ENCODE measurements around the gene KRTAP2-2. TPM values are rescaled to one million over a fixed set of nuclear protein-coding genes. Genes with fewer than 3 reads are reported as not detected.

The KRTAP2-2 gene
- total RNA-seq, 1 donor from 2014 or later = not detected

GRCh38 chr17:41076788-41077187, 21.8 kb upstream of the KRTAP2-2 start:
- TF ChIP-seq CTCF (IDR thresholded peaks at IDR 0.05) = no peak
- Mint-ChIP-seq H3K27me3 (peaks cover 20% of the 10 kb centered on the region), H3K27ac (no peak overlapping the region), H3K4me3 (no peak overlapping the region), H3K4me1 (no peaks in the 10 kb centered on the region), H3K9me3 (no peaks in the 10 kb centered on the region), H3K36me3 (ENCODE audit: low read depth) (no peaks in the 10 kb centered on the region)
- DNase-seq (no peak), ATAC-seq (ENCODE audit: low read depth) (no peak)
- ChIA-PET CTCF (no interaction called here), POLR2A (no interaction called here)
- intact Hi-C loops (cut with micrococcal nuclease) = no loop called here

GRCh38 chr17:41073676-41074075, 18.6 kb upstream of the KRTAP2-2 start:
- ChIA-PET CTCF (no interaction called here), POLR2A (no interaction called here)
- Mint-ChIP-seq H3K4me1 (no peaks in the 10 kb centered on the region), H3K4me3 (no peak overlapping the region), H3K9me3 (no peaks in the 10 kb centered on the region), H3K36me3 (ENCODE audit: low read depth) (no peaks in the 10 kb centered on the region), H3K27me3 (peaks cover 15% of the 10 kb centered on the region), H3K27ac (no peak overlapping the region)
- ATAC-seq (ENCODE audit: low read depth) (no peak), DNase-seq (no peak)
- TF ChIP-seq CTCF (IDR thresholded peaks at IDR 0.05) = no peak
- intact Hi-C loops (cut with micrococcal nuclease) = no loop called here

- intact Hi-C loops (cut with micrococcal nuclease) = no loop called here
- Mint-ChIP-seq H3K27ac (no peak overlapping the region), H3K9me3 (no peaks in the 10 kb centered on the region), H3K27me3 (peaks cover 11% of the 10 kb centered on the region), H3K4me3 (no peak overlapping the region), H3K4me1 (no peaks in the 10 kb centered on the region), H3K36me3 (ENCODE audit: low read depth) (no peaks in the 10 kb centered on the region)
- POLR2A ChIA-PET = no interaction called here
- TF ChIP-seq CTCF (IDR thresholded peaks at IDR 0.05) = no peak
- ATAC-seq (ENCODE audit: low read depth) (no peak), DNase-seq (no peak)
- CTCF ChIA-PET = no interaction called here
Observed at GRCh38 chr17:41071606-41072360, 16.8 kb upstream of the KRTAP2-2 start.

- POLR2A ChIA-PET = no interaction called here
- Mint-ChIP-seq H3K27ac (no peak overlapping the region), H3K9me3 (no peaks in the 10 kb centered on the region)
Observed at GRCh38 chr17:41069031-41069430, 14.0 kb upstream of the KRTAP2-2 start.

GRCh38 chr17:41067281-41067680, 12.3 kb upstream of the KRTAP2-2 start:
- H3K36me3 Mint-ChIP-seq (ENCODE audit: low read depth) = no peaks in the 10 kb centered on the region
- no peak overlapping the region for H3K27ac Mint-ChIP-seq
- no peaks in the 10 kb centered on the region for H3K9me3 Mint-ChIP-seq
- ChIA-PET POLR2A (no interaction called here), CTCF (no interaction called here)
- intact Hi-C loops (cut with micrococcal nuclease) = no loop called here
- DNase-seq = no peak
- H3K4me3 Mint-ChIP-seq = no peak overlapping the region
- peaks cover 4% of the 10 kb centered on the region for H3K27me3 Mint-ChIP-seq
- no peaks in the 10 kb centered on the region for H3K4me1 Mint-ChIP-seq
- no peak for ATAC-seq (ENCODE audit: low read depth)
- no peak for TF ChIP-seq CTCF (IDR thresholded peaks at IDR 0.05)

More at GRCh38 chr17:41069031-41069430, 14.0 kb upstream of the KRTAP2-2 start:
- TF ChIP-seq CTCF (IDR thresholded peaks at IDR 0.05) = no peak
- H3K4me1 Mint-ChIP-seq = no peaks in the 10 kb centered on the region
- peaks cover 4% of the 10 kb centered on the region for H3K27me3 Mint-ChIP-seq
- no peaks in the 10 kb centered on the region for H3K36me3 Mint-ChIP-seq (ENCODE audit: low read depth)
- DNase-seq (no peak), ATAC-seq (ENCODE audit: low read depth) (no peak)
- intact Hi-C loops (cut with micrococcal nuclease) = no loop called here
- CTCF ChIA-PET = no interaction called here
- no peak overlapping the region for H3K4me3 Mint-ChIP-seq

Data from activated B cell treated with CpG ODN at 0.5 μM for 24 hours (primary cell).